PC-3 (cell line): ENCODE data around the gene SLC18A2. TPM values are rescaled to one million over a fixed set of nuclear protein-coding genes. Genes with fewer than 3 reads are reported as not detected.

Source experiments
- ATAC-seq: fragments of 200-7000 bp; cut with Tn5 transposase; 2 replicates; pipeline ENCODE4 v1.9.1; 2020; ENCODE audit warnings: mild to moderate bottlenecking, moderate library complexity
- BruUV-seq: library from RNA; stranded (reverse); fragments of 400-500 nt; replicated peaks from 2 replicates; lab custom pipeline; 2021; lab: Mats Ljungman, UMichigan
- CTCF ChIA-PET: fragments of 300-600 bp; sonication (Branson Sonifier 250); formaldehyde crosslinking; loops from one replicate; lab custom pipeline; 2022; ENCODE audit warnings: antibody characterized with exemption; lab: Charles Lee
- POLR2A ChIA-PET: fragments of 300-600 bp; sonication (Branson Sonifier 250); formaldehyde crosslinking; loops from one replicate; lab custom pipeline; 2022; ENCODE audit warnings: antibody characterized with exemption; ENCODE audit not compliant: unreplicated experiment; lab: Charles Lee
- DNase-seq: peaks from one replicate; pipeline ENCODE4 v3.0.0-alpha.2; 2015
- H2AFZ ChIP-seq: fragments of 300-600 bp; sonication (generic); 2 replicates; pipeline ENCODE4 v1.6.0; 2016; ENCODE audit warnings: antibody characterized with exemption, low read length
- H3F3A ChIP-seq: fragments of 300-600 bp; sonication (generic); one replicate; pipeline ENCODE4 v1.6.0; 2017; ENCODE audit warnings: antibody characterized with exemption, low read length, control low read depth, mild to moderate bottlenecking; ENCODE audit not compliant: unreplicated experiment
- H3K27ac ChIP-seq: fragments of 300-600 bp; sonication (generic); 2 replicates; pipeline ENCODE4 v1.5.1; 2016; ENCODE audit warnings: mild to moderate bottlenecking, low read length
- H3K27me3 ChIP-seq: fragments of 300-600 bp; sonication (generic); 2 replicates; pipeline ENCODE4 v1.6.1; 2016; ENCODE audit warnings: low read length, mixed read lengths
- H3K36me3 ChIP-seq: fragments of 300-600 bp; sonication (generic); 2 replicates; pipeline ENCODE4 v1.6.1; 2016; ENCODE audit warnings: low read depth, mixed run types, low read length, mixed read lengths
- H3K4me1 ChIP-seq: fragments of 300-600 bp; sonication (generic); 2 replicates; pipeline ENCODE4 v1.5.1; 2016; ENCODE audit warnings: low read length; ENCODE audit not compliant: insufficient read depth
- H3K4me2 ChIP-seq: fragments of 300-600 bp; sonication (generic); 2 replicates; pipeline ENCODE4 v1.6.0; 2016; ENCODE audit warnings: low read length
- H3K4me3 ChIP-seq: fragments of 300-600 bp; sonication (generic); 2 replicates; pipeline ENCODE4 v1.5.1; 2016; ENCODE audit warnings: mild to moderate bottlenecking, low read length, mixed read lengths
- H3K79me2 ChIP-seq: fragments of 300-600 bp; sonication (generic); 2 replicates; pipeline ENCODE4 v1.6.1; 2017; ENCODE audit warnings: low read length, mixed read lengths
- H3K9ac ChIP-seq: fragments of 300-600 bp; sonication (generic); 2 replicates; pipeline ENCODE4 v1.6.0; 2016; ENCODE audit warnings: mild to moderate bottlenecking, low read length
- H3K9me2 ChIP-seq: fragments of 300-600 bp; sonication (generic); replicated peaks from 2 replicates; pipeline ENCODE4 v1.6.1; 2016; ENCODE audit warnings: mixed run types, low read length, mixed read lengths
- H3K9me3 ChIP-seq: fragments of 300-600 bp; sonication (generic); 2 replicates; pipeline ENCODE4 v1.6.1; 2016; ENCODE audit warnings: low read length, mixed read lengths
- H4K20me1 ChIP-seq: fragments of 300-600 bp; sonication (generic); 2 replicates; pipeline ENCODE4 v1.6.1; 2016; ENCODE audit warnings: low read length, mixed read lengths
- EZH2 ChIP-seq: fragments of 300-600 bp; sonication (generic); IDR thresholded peaks from one replicate; pipeline ENCODE4 v1.6.1; 2017; ENCODE audit warnings: antibody characterized with exemption, mild to moderate bottlenecking, low read length; ENCODE audit not compliant: unreplicated experiment
- EZH2phosphoT487 ChIP-seq: fragments of 300-600 bp; sonication (generic); IDR thresholded peaks from 2 replicates; pipeline ENCODE4 v1.6.1; 2018; ENCODE audit warnings: mild to moderate bottlenecking, antibody characterized with exemption, low read length, borderline replicate concordance
- intact Hi-C: fragments of 100-400 bp; cut with micrococcal nuclease; formaldehyde crosslinking; loops from 2 replicates; pipeline ENCODE4 v1.9.0; 2023
- total RNA-seq: library from RNA; depleted of rRNA; stranded (reverse); fragments of >200 nt; gene quantifications from 2 replicates; pipeline ENCODE4 v1.2.3, GENCODE V29; 2014
- TF ChIP-seq, protein P1 (sequence below): fragments of 300-600 bp; sonication (generic); conservative IDR thresholded peaks from 2 replicates; pipeline ENCODE4 v1.5.1; 2017; ENCODE audit warnings: antibody characterized with exemption, low read depth, mild to moderate bottlenecking, low read length

SLC18A2 gene
- total RNA-seq, 1 experiment from 2014 or later: not detected

DNA sequence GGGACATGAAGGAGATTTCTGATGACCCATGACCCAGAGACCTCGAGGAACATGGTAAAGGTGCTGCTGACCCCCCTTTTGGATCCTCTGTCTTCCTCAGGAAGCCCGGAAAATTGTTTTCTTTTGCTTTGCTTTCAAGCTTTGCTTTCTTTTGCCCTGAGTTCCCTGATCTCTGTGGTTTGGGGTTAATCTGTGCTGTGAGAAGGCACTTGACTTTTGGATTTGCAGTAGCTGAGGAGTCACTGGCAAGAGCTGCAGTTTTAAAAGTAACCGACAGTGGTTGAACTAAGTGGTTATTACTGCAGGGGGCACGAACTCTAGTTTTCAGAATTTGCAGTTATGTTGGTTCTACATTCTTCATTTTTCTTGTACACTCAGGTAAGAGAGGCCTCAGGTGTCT lies 81.3 kb downstream of the SLC18A2 start:
- H2AFZ ChIP-seq: no peak overlapping the region
- no peaks in the 10 kb centered on the region for H3K9me3 ChIP-seq
- no peaks in the 10 kb centered on the region for H3K9me2 ChIP-seq
- no peak overlapping the region for H3K27ac ChIP-seq
- peaks cover 12% of the 10 kb centered on the region; the same call in 1 of the 2 replicates for H3K79me2 ChIP-seq
- POLR2A ChIA-PET: interaction anchor here (0.6 kb wide), 1 partner anchor 40 kb away, joined by 4 read pairs; no protein-coding TSS in a partner anchor
- intact Hi-C loops: no loop called here
- no peak overlapping the region for H3K4me2 ChIP-seq
- no peak overlapping the region for H3K9ac ChIP-seq
- no peaks in the 10 kb centered on the region for H3F3A ChIP-seq
- no TSS peak for BruUV-seq
- CTCF ChIA-PET: no interaction called here
- H3K4me3 ChIP-seq: no peak overlapping the region
- H3K4me1 ChIP-seq: 0 out of 2 replicates have a peak, but pooled peaks cover 4% of the 10 kb centered on the region
- H3K27me3 ChIP-seq: no peaks in the 10 kb centered on the region
- no peaks in the 10 kb centered on the region; the same call in 1 of the 2 replicates for H3K36me3 ChIP-seq
- 0 out of 2 replicates have a peak, but pooled peaks cover 10% of the 10 kb centered on the region for H4K20me1 ChIP-seq
- no peak for ATAC-seq
- no peak for TF ChIP-seq EZH2
- TF ChIP-seq, protein P1, sequence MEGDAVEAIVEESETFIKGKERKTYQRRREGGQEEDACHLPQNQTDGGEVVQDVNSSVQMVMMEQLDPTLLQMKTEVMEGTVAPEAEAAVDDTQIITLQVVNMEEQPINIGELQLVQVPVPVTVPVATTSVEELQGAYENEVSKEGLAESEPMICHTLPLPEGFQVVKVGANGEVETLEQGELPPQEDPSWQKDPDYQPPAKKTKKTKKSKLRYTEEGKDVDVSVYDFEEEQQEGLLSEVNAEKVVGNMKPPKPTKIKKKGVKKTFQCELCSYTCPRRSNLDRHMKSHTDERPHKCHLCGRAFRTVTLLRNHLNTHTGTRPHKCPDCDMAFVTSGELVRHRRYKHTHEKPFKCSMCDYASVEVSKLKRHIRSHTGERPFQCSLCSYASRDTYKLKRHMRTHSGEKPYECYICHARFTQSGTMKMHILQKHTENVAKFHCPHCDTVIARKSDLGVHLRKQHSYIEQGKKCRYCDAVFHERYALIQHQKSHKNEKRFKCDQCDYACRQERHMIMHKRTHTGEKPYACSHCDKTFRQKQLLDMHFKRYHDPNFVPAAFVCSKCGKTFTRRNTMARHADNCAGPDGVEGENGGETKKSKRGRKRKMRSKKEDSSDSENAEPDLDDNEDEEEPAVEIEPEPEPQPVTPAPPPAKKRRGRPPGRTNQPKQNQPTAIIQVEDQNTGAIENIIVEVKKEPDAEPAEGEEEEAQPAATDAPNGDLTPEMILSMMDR: no peak
- no peak for TF ChIP-seq EZH2phosphoT487
- DNase-seq: no peak

DNA sequence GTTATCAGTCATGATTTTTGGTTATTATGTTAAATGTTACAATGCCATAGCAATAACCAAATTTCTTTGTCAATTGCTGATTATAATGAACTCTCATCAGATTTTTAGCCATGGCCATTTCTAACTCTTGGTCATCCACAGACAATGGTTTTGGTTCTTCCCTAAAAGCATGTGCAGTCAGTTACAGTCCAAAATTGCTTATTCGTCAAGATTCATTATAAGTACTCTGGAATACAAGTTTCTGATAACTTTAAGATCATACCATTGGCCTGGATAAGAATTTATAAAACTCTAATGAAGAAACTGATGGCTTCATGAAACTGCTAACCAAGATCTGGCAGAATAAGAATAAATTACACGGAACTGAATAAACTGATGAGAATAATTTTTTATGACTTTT lies 83.5 kb downstream of the SLC18A2 start:
- no peaks in the 10 kb centered on the region for H3K9me3 ChIP-seq
- no peaks in the 10 kb centered on the region for H3K9me2 ChIP-seq
- TF ChIP-seq EZH2phosphoT487: no peak
- TF ChIP-seq, protein P1: no peak
- H3K4me1 ChIP-seq: 0 out of 2 replicates have a peak, but pooled peaks cover 4% of the 10 kb centered on the region
- H3K4me2 ChIP-seq: no peak overlapping the region
- H3K79me2 ChIP-seq: peaks cover 12% of the 10 kb centered on the region; the same call in 1 of the 2 replicates
- DNase-seq (no peak), ATAC-seq (no peak)
- 0 out of 2 replicates have a peak, but pooled peaks cover 10% of the 10 kb centered on the region for H4K20me1 ChIP-seq
- no peak overlapping the region for H3K9ac ChIP-seq
- no peaks in the 10 kb centered on the region for H3K27me3 ChIP-seq
- no peaks in the 10 kb centered on the region for H3F3A ChIP-seq
- no peak overlapping the region for H3K4me3 ChIP-seq
- intact Hi-C loops: no loop called here
- H3K36me3 ChIP-seq: no peaks in the 10 kb centered on the region; the same call in 1 of the 2 replicates
- ChIA-PET CTCF (no interaction called here), POLR2A (interaction anchor here (0.6 kb wide), 1 partner anchor 31 kb away, joined by 4 read pairs; no protein-coding TSS in a partner anchor)
- BruUV-seq: no TSS peak
- no peak overlapping the region for H3K27ac ChIP-seq
- no peak overlapping the region for H2AFZ ChIP-seq

GRCh38 chr10:117327262-117327661 lies 86.3 kb downstream of the SLC18A2 start:
- H3K27ac ChIP-seq: no peak overlapping the region
- intact Hi-C loops: no loop called here
- no peaks in the 10 kb centered on the region for H3K27me3 ChIP-seq
- H3K4me3 ChIP-seq: no peak overlapping the region
- no peaks in the 10 kb centered on the region; the same call in 1 of the 2 replicates for H3K36me3 ChIP-seq
- no peak overlapping the region for H2AFZ ChIP-seq
- H3K9me2 ChIP-seq: no peaks in the 10 kb centered on the region
- POLR2A ChIA-PET: no interaction called here
- H3K4me2 ChIP-seq: no peak overlapping the region
- no peak for DNase-seq
- peaks cover 18% of the 10 kb centered on the region for H3K79me2 ChIP-seq
- no peak for ATAC-seq
- H3F3A ChIP-seq: no peaks in the 10 kb centered on the region
- no peaks in the 10 kb centered on the region for H3K4me1 ChIP-seq
- CTCF ChIA-PET: no interaction called here
- BruUV-seq: no TSS peak
- H3K9me3 ChIP-seq: no peaks in the 10 kb centered on the region
- H3K9ac ChIP-seq: no peak overlapping the region
- TF ChIP-seq, protein P1: no peak
- TF ChIP-seq EZH2phosphoT487: no peak
- no peak for TF ChIP-seq EZH2
- no peaks in the 10 kb centered on the region for H4K20me1 ChIP-seq
